Measurements from ENCODE around the gene FBXW10B. TPM values are rescaled to one million over a fixed set of nuclear protein-coding genes. Genes with fewer than 3 reads are reported as not detected.
"Not testable (repeated sequence)": the region's sequence is repeated elsewhere in the genome, so short reads cannot be mapped to it uniquely, and the experiment has no call there.

Gene FBXW10B
- total and polyA plus RNA-seq, 2 donors (not counting 1 experiment from before 2014, with no cell fraction given): 0.10 to 0.76 TPM

GRCh38 chr17:15657868-15658267 is 38.4 kb upstream of the FBXW10B start:
- Histone ChIP-seq H3K9ac (ENCODE audit: low read length) (no peak overlapping the region), H3K4me2 (replicated peaks; ENCODE audit: low read depth, low read length, poor library complexity, severe bottlenecking) (no peak overlapping the region), H3K4me3 (ENCODE audit: control extremely low read depth in 1 of 5, extremely low read depth in 1 of 5, insufficient read depth in 1 of 5, low read depth in 2 of 5, low read length in 4 of 5) (no peak overlapping the region), H2AFZ (ENCODE audit: insufficient read depth, low read depth, low read length, poor library complexity, severe bottlenecking) (no peak overlapping the region), H3K36me3 (replicated peaks in 1 of 2; ENCODE audit: control extremely low read depth in 1 of 2, control insufficient read depth in 1 of 2, extremely low read depth in 1 of 2, insufficient read depth in 2 of 2, low read length in 1 of 2) (no peaks in the 10 kb centered on the region), H3K9me3 (ENCODE audit: control extremely low read depth in 1 of 3, control insufficient read depth in 2 of 3, insufficient read depth in 1 of 3, low read length in 2 of 3) (no peaks in the 10 kb centered on the region), H3K79me2 (ENCODE audit: control insufficient read depth, insufficient read depth, low read length) (no peaks in the 10 kb centered on the region), H3K4me1 (ENCODE audit: control insufficient read depth in 2 of 2, insufficient read depth in 2 of 2, low read length in 2 of 2) (no peaks in the 10 kb centered on the region), H3K27ac (ENCODE audit: low read length in 2 of 2) (no peak overlapping the region), H3K27me3 (replicated peaks in 1 of 4; ENCODE audit: control extremely low read depth in 1 of 4, control insufficient read depth in 3 of 4, insufficient read depth in 4 of 4, low read length in 3 of 4) (no peaks in the 10 kb centered on the region), H4K20me1 (ENCODE audit: control insufficient read depth, insufficient read depth, low read length, poor library complexity, severe bottlenecking) (no peaks in the 10 kb centered on the region)
- Mint-ChIP-seq H3K4me1 (peaks cover 7% of the 10 kb centered on the region), H3K4me3 (no peak overlapping the region), H3K9me3 (ENCODE audit: insufficient read depth) (no peaks in the 10 kb centered on the region), H3K27me3 (no peaks in the 10 kb centered on the region), H3K27ac (no peak overlapping the region)
- TF ChIP-seq EZH2 (IDR thresholded peaks at IDR 0.05; ENCODE audit: borderline replicate concordance, insufficient read depth, low read depth, low read length, poor library complexity, severe bottlenecking): no peak
- TF ChIP-seq, protein P1, sequence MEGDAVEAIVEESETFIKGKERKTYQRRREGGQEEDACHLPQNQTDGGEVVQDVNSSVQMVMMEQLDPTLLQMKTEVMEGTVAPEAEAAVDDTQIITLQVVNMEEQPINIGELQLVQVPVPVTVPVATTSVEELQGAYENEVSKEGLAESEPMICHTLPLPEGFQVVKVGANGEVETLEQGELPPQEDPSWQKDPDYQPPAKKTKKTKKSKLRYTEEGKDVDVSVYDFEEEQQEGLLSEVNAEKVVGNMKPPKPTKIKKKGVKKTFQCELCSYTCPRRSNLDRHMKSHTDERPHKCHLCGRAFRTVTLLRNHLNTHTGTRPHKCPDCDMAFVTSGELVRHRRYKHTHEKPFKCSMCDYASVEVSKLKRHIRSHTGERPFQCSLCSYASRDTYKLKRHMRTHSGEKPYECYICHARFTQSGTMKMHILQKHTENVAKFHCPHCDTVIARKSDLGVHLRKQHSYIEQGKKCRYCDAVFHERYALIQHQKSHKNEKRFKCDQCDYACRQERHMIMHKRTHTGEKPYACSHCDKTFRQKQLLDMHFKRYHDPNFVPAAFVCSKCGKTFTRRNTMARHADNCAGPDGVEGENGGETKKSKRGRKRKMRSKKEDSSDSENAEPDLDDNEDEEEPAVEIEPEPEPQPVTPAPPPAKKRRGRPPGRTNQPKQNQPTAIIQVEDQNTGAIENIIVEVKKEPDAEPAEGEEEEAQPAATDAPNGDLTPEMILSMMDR (IDR thresholded peaks at IDR 0.05): no peak
- intact Hi-C loops (cut with micrococcal nuclease): no loop called here
- ATAC-seq (ENCODE audit: low read depth) (no peak), DNase-seq (no peak)
- ChIA-PET CTCF (no interaction called here), POLR2A (no interaction called here)

- TF ChIP-seq EZH2 (IDR thresholded peaks at IDR 0.05; ENCODE audit: borderline replicate concordance, insufficient read depth, low read depth, low read length, poor library complexity, severe bottlenecking): no peak
- TF ChIP-seq, protein P1 (IDR thresholded peaks at IDR 0.05): no peak
- 11% methylated on average over 1 of the region's 3 CpGs for WGBS (ENCODE audit: insufficient coverage)
- H3K9me3 Mint-ChIP-seq (ENCODE audit: insufficient read depth): no peaks in the 10 kb centered on the region
- no peak overlapping the region for H3K27ac Mint-ChIP-seq
- DNase-seq (no peak), ATAC-seq (ENCODE audit: low read depth) (no peak)
- H3K4me3 ChIP-seq (ENCODE audit: control extremely low read depth in 1 of 5, extremely low read depth in 1 of 5, insufficient read depth in 1 of 5, low read depth in 2 of 5, low read length in 4 of 5): no peak overlapping the region
- no peaks in the 10 kb centered on the region for H3K4me1 ChIP-seq (ENCODE audit: control insufficient read depth in 2 of 2, insufficient read depth in 2 of 2, low read length in 2 of 2)
- no peaks in the 10 kb centered on the region for H3K36me3 ChIP-seq (replicated peaks in 1 of 2; ENCODE audit: control extremely low read depth in 1 of 2, control insufficient read depth in 1 of 2, extremely low read depth in 1 of 2, insufficient read depth in 2 of 2, low read length in 1 of 2)
- H3K27me3 Mint-ChIP-seq: no peaks in the 10 kb centered on the region
- ChIA-PET CTCF (no interaction called here), POLR2A (no interaction called here)
- no peaks in the 10 kb centered on the region for H4K20me1 ChIP-seq (ENCODE audit: control insufficient read depth, insufficient read depth, low read length, poor library complexity, severe bottlenecking)
- no peak overlapping the region for H3K27ac ChIP-seq (ENCODE audit: low read length in 2 of 2)
- H3K4me2 ChIP-seq (replicated peaks; ENCODE audit: low read depth, low read length, poor library complexity, severe bottlenecking): no peak overlapping the region
- H3K9me3 ChIP-seq (ENCODE audit: control extremely low read depth in 1 of 3, control insufficient read depth in 2 of 3, insufficient read depth in 1 of 3, low read length in 2 of 3): no peaks in the 10 kb centered on the region
- peaks cover 4% of the 10 kb centered on the region for H3K4me1 Mint-ChIP-seq
- no peak overlapping the region for H3K4me3 Mint-ChIP-seq
- no peak overlapping the region for H2AFZ ChIP-seq (ENCODE audit: insufficient read depth, low read depth, low read length, poor library complexity, severe bottlenecking)
- no peak overlapping the region for H3K9ac ChIP-seq (ENCODE audit: low read length)
- intact Hi-C loops (cut with micrococcal nuclease): no loop called here
- H3K27me3 ChIP-seq (replicated peaks in 1 of 4; ENCODE audit: control extremely low read depth in 1 of 4, control insufficient read depth in 3 of 4, insufficient read depth in 4 of 4, low read length in 3 of 4): no peaks in the 10 kb centered on the region
- H3K79me2 ChIP-seq (ENCODE audit: control insufficient read depth, insufficient read depth, low read length): no peaks in the 10 kb centered on the region
Observed at GRCh38 chr17:15654886-15655561, 35.5 kb upstream of the FBXW10B start.

- H3K27me3 Mint-ChIP-seq; DNase-seq; H3K27ac ChIP-seq (ENCODE audit: low read length in 2 of 2); H3K36me3 ChIP-seq (replicated peaks in 1 of 2; ENCODE audit: control extremely low read depth in 1 of 2, control insufficient read depth in 1 of 2, extremely low read depth in 1 of 2, insufficient read depth in 2 of 2, low read length in 1 of 2); POLR2A ChIA-PET; H3K4me3 Mint-ChIP-seq; H3K4me2 ChIP-seq (replicated peaks; ENCODE audit: low read depth, low read length, poor library complexity, severe bottlenecking); H3K9me3 Mint-ChIP-seq (ENCODE audit: insufficient read depth); H2AFZ ChIP-seq (ENCODE audit: insufficient read depth, low read depth, low read length, poor library complexity, severe bottlenecking); H3K4me1 Mint-ChIP-seq; H3K27ac Mint-ChIP-seq; H3K27me3 ChIP-seq (replicated peaks in 1 of 4; ENCODE audit: control extremely low read depth in 1 of 4, control insufficient read depth in 3 of 4, insufficient read depth in 4 of 4, low read length in 3 of 4); H3K4me1 ChIP-seq (ENCODE audit: control insufficient read depth in 2 of 2, insufficient read depth in 2 of 2, low read length in 2 of 2); H4K20me1 ChIP-seq (ENCODE audit: control insufficient read depth, insufficient read depth, low read length, poor library complexity, severe bottlenecking); H3K9ac ChIP-seq (ENCODE audit: low read length); H3K9me3 ChIP-seq (ENCODE audit: control extremely low read depth in 1 of 3, control insufficient read depth in 2 of 3, insufficient read depth in 1 of 3, low read length in 2 of 3); intact Hi-C loops (cut with micrococcal nuclease); H3K4me3 ChIP-seq (ENCODE audit: control extremely low read depth in 1 of 5, extremely low read depth in 1 of 5, insufficient read depth in 1 of 5, low read depth in 2 of 5, low read length in 4 of 5); ATAC-seq (ENCODE audit: low read depth); H3K79me2 ChIP-seq (ENCODE audit: control insufficient read depth, insufficient read depth, low read length); CTCF ChIA-PET: not testable (repeated sequence)
- WGBS (ENCODE audit: insufficient coverage): no CpG with 5 or more reads among the region's 3 CpGs
Observed at GRCh38 chr17:15654401-15654800, 34.9 kb upstream of the FBXW10B start.
